Testis (tissue), 2 donors: Measurements from ENCODE around the gene HSD17B14.

Experiments used
- POLR2A ChIP-seq: fragments of 450-650 bp; IDR thresholded peaks from one replicate; pipeline ENCODE4 v1.6.1; 2017; ENCODE audit warnings: antibody characterized with exemption, mild to moderate bottlenecking, moderate library complexity
- TF ChIP-seq, protein P1 (sequence below), 3 experiments: fragments of 450-650 bp in 2 of 3; fragments of 200-600 bp in 1 of 3; sonication (generic) in 1 of 3; IDR thresholded peaks; one replicate each; pipeline ENCODE4 v1.5.1; 2016 to 2019; ENCODE audit warnings: antibody characterized with exemption in 3 of 3, mild to moderate bottlenecking in 2 of 3, moderate library complexity in 1 of 3

DNA sequence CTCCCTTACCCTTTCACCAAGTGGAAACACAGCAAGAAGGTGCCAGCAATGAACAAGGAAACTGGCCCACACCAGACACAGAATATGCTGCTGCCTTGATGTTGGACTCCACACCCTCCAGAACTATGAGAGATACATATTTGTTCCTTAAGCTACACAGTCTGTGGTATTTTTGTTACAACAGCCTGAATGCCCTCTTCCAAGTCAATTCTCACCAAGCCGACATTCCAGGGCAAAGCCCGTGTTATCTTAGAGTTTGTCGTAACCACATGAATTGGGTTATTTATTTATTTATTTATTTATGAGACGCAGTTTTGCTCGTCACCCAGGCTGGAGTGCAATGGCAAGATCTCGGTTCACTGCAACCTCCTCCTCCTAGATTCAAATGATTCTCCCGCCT is 66.0 kb downstream of the HSD17B14 start:
- TF ChIP-seq POLR2A = no peak
- TF ChIP-seq, protein P1, sequence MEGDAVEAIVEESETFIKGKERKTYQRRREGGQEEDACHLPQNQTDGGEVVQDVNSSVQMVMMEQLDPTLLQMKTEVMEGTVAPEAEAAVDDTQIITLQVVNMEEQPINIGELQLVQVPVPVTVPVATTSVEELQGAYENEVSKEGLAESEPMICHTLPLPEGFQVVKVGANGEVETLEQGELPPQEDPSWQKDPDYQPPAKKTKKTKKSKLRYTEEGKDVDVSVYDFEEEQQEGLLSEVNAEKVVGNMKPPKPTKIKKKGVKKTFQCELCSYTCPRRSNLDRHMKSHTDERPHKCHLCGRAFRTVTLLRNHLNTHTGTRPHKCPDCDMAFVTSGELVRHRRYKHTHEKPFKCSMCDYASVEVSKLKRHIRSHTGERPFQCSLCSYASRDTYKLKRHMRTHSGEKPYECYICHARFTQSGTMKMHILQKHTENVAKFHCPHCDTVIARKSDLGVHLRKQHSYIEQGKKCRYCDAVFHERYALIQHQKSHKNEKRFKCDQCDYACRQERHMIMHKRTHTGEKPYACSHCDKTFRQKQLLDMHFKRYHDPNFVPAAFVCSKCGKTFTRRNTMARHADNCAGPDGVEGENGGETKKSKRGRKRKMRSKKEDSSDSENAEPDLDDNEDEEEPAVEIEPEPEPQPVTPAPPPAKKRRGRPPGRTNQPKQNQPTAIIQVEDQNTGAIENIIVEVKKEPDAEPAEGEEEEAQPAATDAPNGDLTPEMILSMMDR (IDR thresholded peaks at IDR 0.05) = no peak
